DOHH2 (cell line): ENCODE measurements around the gene ATP10B.

Source experiments
- H3F3A ChIP-seq: fragments of 200-600 bp; sonication (generic), shearing (Covaris generic); 2 replicates; pipeline ENCODE4 v1.6.0; 2016; ENCODE audit warnings: antibody characterized with exemption, mild to moderate bottlenecking; ENCODE audit not compliant: control insufficient read depth, insufficient read depth
- H3K27ac ChIP-seq: fragments of 200-600 bp; sonication (generic); 2 replicates; pipeline ENCODE4 v1.5.1; 2014; ENCODE audit warnings: low read depth, mild to moderate bottlenecking, low read length, moderate library complexity
- H3K27me3 ChIP-seq: fragments of 200-600 bp; sonication (generic); 2 replicates; pipeline ENCODE4 v1.6.1; 2014; ENCODE audit warnings: mild to moderate bottlenecking, low read length, mixed read lengths; ENCODE audit not compliant: control insufficient read depth
- H3K36me3 ChIP-seq: fragments of 200-600 bp; sonication (generic); 2 replicates; pipeline ENCODE4 v1.6.1; 2014; ENCODE audit warnings: mild to moderate bottlenecking, low read length, moderate library complexity, mixed read lengths; ENCODE audit not compliant: control insufficient read depth
- H3K4me1 ChIP-seq: fragments of 200-600 bp; sonication (generic); 2 replicates; pipeline ENCODE4 v1.6.1; 2014; ENCODE audit warnings: mild to moderate bottlenecking, low read length, mixed read lengths; ENCODE audit not compliant: control insufficient read depth
- H3K4me2 ChIP-seq: fragments of 200-600 bp; sonication (generic); 2 replicates; pipeline ENCODE4 v1.6.0; 2014; ENCODE audit warnings: mild to moderate bottlenecking, low read length, moderate library complexity
- H3K4me3 ChIP-seq: fragments of 200-600 bp; sonication (generic); 2 replicates; pipeline ENCODE4 v1.5.1; 2014; ENCODE audit warnings: mild to moderate bottlenecking, low read length, mixed read lengths
- H3K79me2 ChIP-seq: fragments of 200-600 bp; sonication (generic); 2 replicates; pipeline ENCODE4 v1.6.1; 2014; ENCODE audit warnings: mild to moderate bottlenecking, low read length, mixed read lengths; ENCODE audit not compliant: control insufficient read depth
- H3K9me2 ChIP-seq: fragments of 200-600 bp; sonication (generic); replicated peaks from 2 replicates; pipeline ENCODE4 v1.6.1; 2014; ENCODE audit warnings: mild to moderate bottlenecking, low read length, mixed read lengths; ENCODE audit not compliant: control insufficient read depth
- H3K9me3 ChIP-seq: fragments of 200-600 bp; sonication (generic); 2 replicates; pipeline ENCODE4 v1.6.1; 2014; ENCODE audit warnings: antibody characterized with exemption, low read length, mixed read lengths; ENCODE audit not compliant: control insufficient read depth, insufficient read depth
- H4K20me1 ChIP-seq: fragments of 200-600 bp; sonication (generic); 2 replicates; pipeline ENCODE4 v1.6.0; 2014; ENCODE audit warnings: low read depth, mild to moderate bottlenecking, antibody characterized with exemption, low read length, moderate library complexity; ENCODE audit not compliant: control insufficient read depth, insufficient read depth
- CTCF ChIP-seq: fragments of 200-600 bp; sonication (generic); IDR thresholded peaks from one replicate; pipeline ENCODE4 v1.5.1; 2014; ENCODE audit warnings: antibody characterized with exemption, mild to moderate bottlenecking, low read depth, low read length; ENCODE audit not compliant: poor library complexity, severe bottlenecking
- EZH2phosphoT487 ChIP-seq: fragments of 200-600 bp; sonication (generic); IDR thresholded peaks from 2 replicates; pipeline ENCODE4 v1.6.1; 2017; ENCODE audit warnings: borderline replicate concordance, mild to moderate bottlenecking, antibody characterized with exemption, low read length, moderate library complexity, mixed read lengths

The ATP10B gene

GRCh38 chr5:160616712-160617497 lies 235.1 kb downstream of the ATP10B start:
- TF ChIP-seq CTCF (no peak), EZH2phosphoT487 (no peak)
- no peaks in the 10 kb centered on the region for H3K9me2 ChIP-seq
- H3K4me3 ChIP-seq: no peak overlapping the region
- no peak overlapping the region for H3K4me2 ChIP-seq
- no peaks in the 10 kb centered on the region for H3K36me3 ChIP-seq
- no peaks in the 10 kb centered on the region for H3K9me3 ChIP-seq
- no peaks in the 10 kb centered on the region for H3K79me2 ChIP-seq
- no peaks in the 10 kb centered on the region for H3F3A ChIP-seq
- no peaks in the 10 kb centered on the region for H3K27me3 ChIP-seq
- H3K4me1 ChIP-seq: no peaks in the 10 kb centered on the region
- no peak overlapping the region for H3K27ac ChIP-seq
- H4K20me1 ChIP-seq: no peaks in the 10 kb centered on the region

GRCh38 chr5:160614136-160614535 lies 237.9 kb downstream of the ATP10B start:
- Histone ChIP-seq H3F3A (no peaks in the 10 kb centered on the region), H3K27ac (no peak overlapping the region), H3K36me3 (no peaks in the 10 kb centered on the region), H3K9me3 (no peaks in the 10 kb centered on the region), H3K4me3 (no peak overlapping the region), H3K4me1 (no peaks in the 10 kb centered on the region), H3K79me2 (no peaks in the 10 kb centered on the region), H3K27me3 (0 out of 2 replicates have a peak, but pooled peaks cover 8% of the 10 kb centered on the region), H4K20me1 (no peaks in the 10 kb centered on the region), H3K9me2 (no peaks in the 10 kb centered on the region), H3K4me2 (no peak overlapping the region)
- no peak for TF ChIP-seq CTCF
- no peak for TF ChIP-seq EZH2phosphoT487

- Histone ChIP-seq H4K20me1 (no peaks in the 10 kb centered on the region), H3K79me2 (no peaks in the 10 kb centered on the region), H3F3A (no peaks in the 10 kb centered on the region), H3K4me2 (no peak overlapping the region), H3K36me3 (no peaks in the 10 kb centered on the region), H3K27me3 (0 out of 2 replicates have a peak, but pooled peaks cover 5% of the 10 kb centered on the region), H3K4me1 (no peaks in the 10 kb centered on the region), H3K9me2 (no peaks in the 10 kb centered on the region), H3K9me3 (no peaks in the 10 kb centered on the region), H3K27ac (no peak overlapping the region), H3K4me3 (no peak overlapping the region)
- TF ChIP-seq EZH2phosphoT487: no peak
Observed at GRCh38 chr5:160605266-160605665, 246.7 kb downstream of the ATP10B start.

GRCh38 chr5:160604484-160604883 lies 247.5 kb downstream of the ATP10B start:
- no peaks in the 10 kb centered on the region for H4K20me1 ChIP-seq

More at GRCh38 chr5:160604484-160604883, 247.5 kb downstream of the ATP10B start:
- Histone ChIP-seq H3K9me3 (no peaks in the 10 kb centered on the region), H3F3A (no peaks in the 10 kb centered on the region), H3K4me1 (no peaks in the 10 kb centered on the region), H3K36me3 (no peaks in the 10 kb centered on the region), H3K79me2 (no peaks in the 10 kb centered on the region), H3K4me2 (no peak overlapping the region), H3K27ac (no peak overlapping the region), H3K9me2 (no peaks in the 10 kb centered on the region), H3K27me3 (no peaks in the 10 kb centered on the region), H3K4me3 (no peak overlapping the region)
- no peak for TF ChIP-seq CTCF
- TF ChIP-seq EZH2phosphoT487: no peak
